ENCODE measurements around the gene HOXA3.

The HOXA3 gene

GRCh38 chr7:27073076-27073475 is 79.3 kb downstream of the HOXA3 start:
- no peak for DNase-seq

- no peak for DNase-seq
Measured at GRCh38 chr7:27071622-27072390, 80.6 kb downstream of the HOXA3 start.

- DNase-seq, result no peak
Measured at GRCh38 chr7:27068259-27068658, 84.1 kb downstream of the HOXA3 start.

- DNase-seq, result no peak
Measured at GRCh38 chr7:27066148-27066547, 86.2 kb downstream of the HOXA3 start.

- DNase-seq, result no peak
Measured at GRCh38 chr7:27065709-27066108, 86.7 kb downstream of the HOXA3 start.

- DNase-seq, result no peak
Measured at GRCh38 chr7:27064661-27065060, 87.7 kb downstream of the HOXA3 start.

GRCh38 chr7:27064159-27064558 is 88.2 kb downstream of the HOXA3 start:
- DNase-seq, result no peak

GRCh38 chr7:27062946-27063345 is 89.4 kb downstream of the HOXA3 start:
- DNase-seq, result no peak

Data from NCI-H2227 treated with DMSO at 0.1 percent for 48 hours (cell line).